ENCODE results near the gene ASCL2. TPM values are rescaled to one million over a fixed set of nuclear protein-coding genes. Genes with fewer than 3 reads are reported as not detected.
A peak's percentile ranks its signal among the peaks of the same experiment; 100 is the strongest.

Gene ASCL2
- total RNA-seq, 1 experiment from 2014 or later = not detected

DNA sequence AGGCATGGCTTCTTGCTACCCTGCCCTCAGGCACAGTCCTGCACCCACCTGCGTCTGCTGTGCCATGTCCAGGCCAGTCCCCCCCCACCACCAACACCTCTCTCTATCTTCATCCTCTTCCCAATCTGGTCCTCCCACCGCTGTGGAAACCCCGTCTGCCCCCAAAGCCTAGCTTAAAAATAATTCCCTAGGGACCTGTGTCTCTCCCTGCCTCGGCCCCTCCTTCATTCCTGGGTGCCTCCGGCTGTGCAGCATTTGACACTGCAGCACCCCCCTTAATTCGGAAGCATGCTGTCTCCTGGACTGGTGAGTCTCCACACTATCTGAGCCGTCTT is 2.5 kb upstream of the ASCL2 start:
- DNase-seq (ENCODE audit: low read depth) = no peak

DNA sequence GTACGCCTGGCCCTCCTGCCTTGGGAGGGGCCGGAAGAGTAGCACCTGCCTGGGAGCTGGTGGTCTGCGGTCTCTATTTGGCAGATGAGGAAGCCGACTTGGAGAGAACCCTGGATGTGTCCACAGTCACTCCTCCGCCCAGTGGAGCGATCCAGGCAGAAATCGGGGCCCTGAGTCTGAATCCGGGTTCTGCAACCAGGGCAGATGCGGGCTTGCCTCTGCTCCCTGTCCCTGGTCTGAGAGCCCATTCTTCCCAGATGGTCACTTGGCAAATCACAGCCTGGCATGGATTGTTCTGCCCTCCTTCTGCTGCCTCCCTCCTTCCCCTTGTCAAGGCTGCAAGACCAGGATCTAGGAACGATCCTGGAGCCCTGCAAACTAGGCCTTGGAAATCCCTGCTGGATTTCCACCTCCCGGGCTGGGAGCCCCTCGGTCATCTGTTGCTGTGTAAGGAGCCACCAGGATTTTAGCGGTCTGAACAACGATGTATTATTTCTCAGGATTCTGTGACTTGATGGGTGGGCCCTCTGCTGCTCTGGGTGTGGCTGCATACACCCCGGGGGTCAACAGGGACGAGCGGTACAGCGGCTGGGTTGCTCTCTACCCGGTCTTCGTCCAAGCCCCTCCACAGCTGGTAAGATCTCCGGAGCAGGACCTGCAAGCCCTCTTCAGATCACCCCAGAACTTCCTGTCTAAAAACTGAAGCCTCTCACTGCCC is 2.0 kb upstream of the ASCL2 start:
- DNase-seq (ENCODE audit: low read depth) = no peak

DNA sequence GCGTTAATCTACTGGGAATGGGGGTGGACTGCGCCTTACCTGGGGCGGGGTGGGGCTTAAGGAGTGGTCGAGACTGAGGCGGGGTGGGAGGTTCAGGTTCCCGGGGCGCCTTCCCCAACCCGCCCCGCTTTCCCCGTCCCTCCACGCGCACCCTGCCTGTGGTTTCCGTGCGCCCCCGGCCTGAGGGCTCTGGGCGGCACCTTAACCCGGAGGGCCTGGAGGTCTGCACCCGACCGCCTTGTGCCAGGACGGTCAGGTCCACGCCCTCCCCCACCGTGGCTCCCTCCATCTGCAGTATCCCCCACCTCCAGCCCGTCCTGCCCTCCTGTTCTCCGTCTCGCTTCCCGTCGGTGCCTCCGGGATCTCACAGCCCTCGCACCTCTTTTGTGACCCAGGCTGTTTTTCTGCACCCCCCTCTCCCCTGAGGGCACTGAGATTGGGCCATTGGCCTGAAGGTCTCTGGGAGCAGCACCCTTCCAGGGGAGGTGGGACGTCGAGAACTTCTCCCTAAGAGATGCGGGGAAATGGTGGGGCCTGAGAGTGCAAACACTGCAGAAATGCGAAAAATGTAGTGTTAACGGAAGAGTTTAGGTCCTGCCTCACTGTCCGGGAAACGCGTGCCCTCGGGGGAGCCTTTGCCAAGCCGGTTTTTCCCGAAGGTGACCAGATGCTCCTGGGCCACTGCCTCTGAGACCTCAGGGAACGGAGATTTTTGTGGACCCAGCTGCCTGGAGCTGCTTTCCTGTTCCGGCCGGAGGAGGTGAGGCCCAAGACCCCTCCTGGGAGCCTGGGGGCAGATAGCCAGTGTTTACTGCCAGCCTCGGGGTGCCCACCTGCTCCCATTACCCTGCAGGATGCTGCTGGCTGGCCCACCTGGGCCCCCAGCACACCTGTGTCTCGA is 1.2 kb upstream of the ASCL2 start:
- no peak for DNase-seq (ENCODE audit: low read depth)

DNA sequence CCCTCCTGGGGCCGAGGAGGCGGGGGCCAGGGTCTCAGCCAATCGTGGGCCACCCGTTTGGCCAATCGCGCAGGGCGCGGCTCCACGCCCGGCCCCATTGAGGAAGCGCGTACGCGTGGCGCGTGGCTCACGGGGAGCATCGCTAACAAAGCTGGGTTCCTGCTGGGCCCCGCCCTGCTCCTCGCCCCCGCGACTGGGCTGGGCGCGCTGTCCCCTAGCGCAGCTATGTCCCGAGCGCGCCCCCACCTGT is 614 bp upstream of the ASCL2 start:
- no peak for DNase-seq (ENCODE audit: low read depth)

DNA sequence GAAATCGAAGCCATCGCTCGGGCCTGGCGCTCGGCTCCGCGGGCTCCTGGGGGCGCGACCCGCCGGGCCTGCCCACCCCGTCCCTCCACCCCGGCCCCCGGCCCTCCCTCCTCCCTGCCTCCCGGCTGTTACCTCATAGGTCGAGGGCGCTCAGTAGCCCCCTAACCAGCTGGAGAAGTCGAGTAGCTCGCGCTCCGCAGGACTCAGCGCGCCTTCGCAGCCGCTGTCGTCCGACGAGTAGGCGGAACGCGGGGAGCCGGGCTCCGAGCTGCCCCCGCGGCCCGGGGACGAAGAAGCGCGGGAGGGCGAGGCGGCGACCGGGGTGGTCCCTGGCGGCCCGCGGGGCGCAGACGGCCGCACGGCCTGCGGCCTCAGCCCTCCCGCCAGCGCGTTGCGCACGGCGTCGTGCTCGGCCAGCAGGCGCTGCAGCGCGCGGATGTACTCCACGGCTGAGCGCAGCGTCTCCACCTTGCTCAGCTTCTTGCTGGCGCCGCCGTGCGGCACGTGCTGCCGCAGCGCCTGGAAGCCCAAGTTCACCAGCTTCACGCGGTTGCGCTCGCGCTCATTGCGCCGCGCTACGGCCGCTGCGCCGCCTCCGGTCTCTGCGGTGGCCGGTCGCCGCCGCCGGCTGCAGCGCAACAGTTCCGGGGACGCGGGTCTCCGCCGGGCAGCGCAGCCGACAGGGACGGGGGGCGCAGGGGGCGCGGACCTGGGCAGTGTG is 627 bp downstream of the ASCL2 start:
- DNase-seq (ENCODE audit: low read depth) = peak; percentile 13

DNA sequence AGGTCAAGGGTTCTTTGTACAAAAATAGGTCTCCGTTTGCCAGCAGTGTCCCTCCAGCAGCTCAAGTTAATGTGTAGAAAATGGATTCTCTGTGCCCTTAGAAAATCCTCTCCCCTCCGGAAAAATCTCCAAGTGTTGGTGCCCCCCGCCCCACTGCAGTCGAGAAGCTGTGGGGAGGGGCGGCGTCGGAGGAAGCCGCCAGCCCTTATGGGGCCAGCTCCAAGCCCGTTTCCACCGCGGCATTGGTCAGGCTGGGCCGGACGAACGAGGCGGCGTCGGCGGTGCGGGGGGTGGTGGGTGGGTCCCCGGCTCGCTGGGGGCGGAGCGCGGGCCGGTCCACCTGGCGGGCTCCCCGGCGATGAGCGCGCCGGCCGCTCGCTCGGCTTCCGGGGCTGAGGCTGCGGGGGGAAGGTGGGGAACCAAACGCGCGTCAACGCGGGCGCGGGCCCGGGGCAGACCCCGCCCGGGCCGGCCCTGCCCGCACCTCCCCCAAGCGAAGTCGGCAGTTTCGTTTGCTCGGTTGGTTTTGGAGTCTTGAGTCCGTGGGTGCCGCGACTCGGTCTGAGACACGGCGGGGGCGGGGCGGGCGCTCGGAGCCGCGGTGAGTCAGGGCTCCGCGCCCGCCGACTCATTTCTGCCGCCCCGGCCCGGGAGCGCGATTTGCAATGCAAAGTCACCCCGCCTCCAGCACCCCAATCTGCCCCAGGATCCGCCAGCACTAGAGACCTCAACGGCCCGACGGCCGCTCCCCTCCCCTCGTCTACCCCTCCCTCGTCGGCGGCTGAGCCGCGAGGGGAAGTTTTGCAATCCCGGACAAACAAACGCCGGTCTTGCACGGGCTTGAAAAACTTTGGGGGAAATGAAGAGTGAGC is 1.4 kb downstream of the ASCL2 start:
- no peak for DNase-seq (ENCODE audit: low read depth)

DNA sequence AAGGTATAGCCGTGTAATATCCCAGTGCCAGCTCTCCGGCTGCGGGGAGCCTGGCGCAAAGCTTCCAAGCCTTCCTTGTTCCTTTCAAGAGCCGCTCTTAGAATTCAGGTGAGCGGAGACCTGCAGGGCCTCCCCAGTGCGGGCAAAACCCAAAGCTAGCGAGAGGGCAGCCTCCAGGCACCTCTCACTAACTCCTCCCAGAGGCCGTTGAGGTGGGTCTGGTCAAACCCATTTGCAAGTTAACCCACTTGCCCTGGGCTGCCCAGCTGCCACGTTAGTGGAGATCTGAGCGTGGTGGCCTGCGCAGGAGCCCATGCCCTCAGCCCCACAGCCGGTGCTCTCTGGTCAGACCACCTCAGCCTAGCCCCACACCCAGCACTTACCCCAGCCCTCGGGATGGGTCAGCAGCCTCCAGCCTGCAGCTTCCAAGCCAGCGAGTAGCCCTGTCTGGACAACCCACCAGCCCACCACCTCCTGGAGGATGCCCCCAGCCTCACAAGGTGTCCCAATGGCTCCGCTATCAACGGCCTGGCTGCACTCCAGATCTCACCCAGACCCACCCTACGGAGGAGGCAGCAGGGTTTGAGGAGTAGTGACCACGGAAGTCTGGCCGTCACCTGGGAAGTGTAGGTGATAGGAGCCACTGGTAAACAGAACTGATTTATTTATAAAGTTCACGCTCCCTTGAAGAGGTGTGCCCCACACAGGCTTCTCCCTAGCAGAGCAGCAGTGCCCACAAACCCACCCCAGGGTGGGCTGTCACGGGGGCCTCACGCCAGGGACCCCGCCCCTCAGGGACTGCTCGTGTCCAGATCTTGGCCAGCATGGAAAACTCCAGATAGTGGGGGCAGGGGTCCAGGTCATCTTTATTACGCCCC is 2.3 kb downstream of the ASCL2 start:
- DNase-seq (ENCODE audit: low read depth) = no peak

DNA sequence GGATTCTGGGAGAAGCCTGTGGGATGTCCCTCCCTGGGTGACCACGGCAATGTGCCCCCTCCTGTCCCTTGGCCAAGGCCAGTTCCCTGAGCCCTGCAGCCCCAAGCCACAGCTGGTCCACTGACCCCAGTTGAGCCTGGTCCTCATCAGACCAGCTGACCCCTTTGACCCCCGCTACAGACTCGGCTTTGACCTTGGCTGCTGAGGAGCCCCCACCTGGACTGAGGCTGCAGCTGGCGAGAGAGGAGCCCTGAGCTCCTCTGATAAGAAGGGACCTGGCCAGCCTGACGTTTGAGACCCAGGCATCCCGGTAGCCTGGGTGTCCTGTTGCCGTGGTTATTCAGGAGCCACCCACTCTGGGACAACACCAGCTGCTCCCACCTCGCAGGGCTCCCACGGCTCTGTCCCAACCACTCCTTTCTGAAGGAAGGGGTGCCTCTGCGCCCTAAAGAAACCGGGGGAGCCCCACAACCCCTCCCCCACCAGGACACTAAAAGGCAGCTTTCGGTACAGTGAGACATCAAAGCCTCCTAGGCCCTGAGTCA is 3.0 kb downstream of the ASCL2 start:
- DNase-seq (ENCODE audit: low read depth) = no peak

DNA sequence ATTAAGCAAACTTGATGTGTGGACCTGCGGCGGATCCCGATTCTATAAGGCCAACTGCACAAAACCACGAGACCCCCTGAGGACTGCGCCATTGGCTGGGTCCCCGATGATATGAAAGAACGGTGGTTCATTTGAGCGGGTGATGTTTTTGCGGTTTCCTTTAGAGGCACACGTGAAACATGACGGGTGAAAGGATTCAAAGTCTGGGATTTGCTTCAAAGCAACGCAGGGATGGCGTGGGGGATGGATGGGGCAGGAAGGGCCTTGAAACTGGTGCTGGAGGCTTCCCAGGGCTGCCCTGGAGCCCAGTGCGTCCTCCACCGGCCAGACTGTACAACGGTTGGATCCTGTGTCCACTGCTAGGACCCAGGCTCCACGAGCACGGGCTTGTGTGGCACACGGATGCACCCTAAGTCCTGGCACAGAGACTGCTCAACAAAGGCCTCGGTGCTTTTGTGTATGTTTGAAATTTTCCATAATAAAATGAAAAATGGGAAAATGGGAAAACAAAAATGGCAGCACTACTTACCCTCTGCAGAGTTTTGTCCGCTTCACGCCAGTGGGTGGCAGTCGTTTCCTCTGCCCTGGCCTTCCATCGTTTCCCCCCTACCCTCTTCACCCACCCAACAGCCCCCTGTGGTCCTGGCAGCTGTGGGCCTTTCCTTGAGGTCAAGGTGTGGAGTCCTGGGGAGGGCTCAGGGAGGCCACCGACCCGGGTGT is 3.6 kb downstream of the ASCL2 start:
- DNase-seq (ENCODE audit: low read depth) = no peak

DNA sequence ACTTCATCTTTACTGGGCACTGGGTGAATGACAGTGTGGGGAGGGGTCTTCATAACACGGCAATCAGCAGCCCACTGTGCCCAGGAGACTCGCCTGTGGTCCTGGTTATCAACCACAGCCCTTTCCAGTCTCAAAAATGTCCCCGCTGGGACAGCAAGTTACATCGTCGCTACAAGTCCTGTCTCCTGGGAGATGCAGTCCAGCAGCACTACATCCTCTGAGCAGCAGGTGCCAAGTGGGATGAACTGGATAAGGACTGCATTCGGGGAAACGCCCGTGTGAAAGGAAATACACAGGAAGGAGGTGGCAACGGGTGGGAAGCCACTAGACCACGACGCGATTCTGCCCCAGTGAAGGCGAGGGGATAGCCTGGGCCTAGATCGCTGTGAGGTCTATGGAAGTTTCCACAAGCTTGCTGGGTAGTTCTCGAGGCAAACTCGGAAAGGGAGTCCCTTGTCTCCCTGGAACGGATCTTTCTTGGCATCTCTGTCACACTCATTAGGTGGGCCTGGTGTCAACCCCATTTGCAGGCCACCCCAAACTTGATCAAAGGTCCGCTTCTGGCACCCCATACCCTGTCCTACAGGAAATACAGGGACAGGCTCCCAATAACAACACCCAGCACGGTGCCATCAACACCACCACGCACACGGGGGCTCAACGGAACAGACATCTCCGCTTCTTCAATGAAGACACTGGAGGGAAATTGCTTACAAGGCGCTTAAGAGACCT is 4.4 kb downstream of the ASCL2 start:
- no peak for DNase-seq (ENCODE audit: low read depth)

DNA sequence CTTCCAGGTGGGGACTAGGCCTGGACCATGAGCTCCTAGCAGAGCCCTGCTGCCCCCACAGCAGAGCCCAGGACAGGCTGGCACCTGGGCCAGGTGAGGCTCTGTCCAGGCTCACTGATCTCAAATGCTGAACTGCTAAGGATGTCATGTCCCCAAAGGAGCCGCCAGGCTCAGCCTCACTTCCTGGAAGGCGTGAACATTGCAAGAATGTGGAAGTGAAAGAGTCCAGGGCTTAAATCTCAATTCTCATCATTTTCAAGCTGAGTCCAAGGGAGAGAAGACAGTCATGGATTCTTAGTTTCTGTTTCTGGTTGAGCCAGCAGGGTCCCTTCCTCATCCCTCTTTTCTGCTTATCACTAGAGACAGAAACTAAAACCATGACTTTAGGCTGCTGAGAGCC is 5.0 kb downstream of the ASCL2 start:
- DNase-seq (ENCODE audit: low read depth) = no peak

DNA sequence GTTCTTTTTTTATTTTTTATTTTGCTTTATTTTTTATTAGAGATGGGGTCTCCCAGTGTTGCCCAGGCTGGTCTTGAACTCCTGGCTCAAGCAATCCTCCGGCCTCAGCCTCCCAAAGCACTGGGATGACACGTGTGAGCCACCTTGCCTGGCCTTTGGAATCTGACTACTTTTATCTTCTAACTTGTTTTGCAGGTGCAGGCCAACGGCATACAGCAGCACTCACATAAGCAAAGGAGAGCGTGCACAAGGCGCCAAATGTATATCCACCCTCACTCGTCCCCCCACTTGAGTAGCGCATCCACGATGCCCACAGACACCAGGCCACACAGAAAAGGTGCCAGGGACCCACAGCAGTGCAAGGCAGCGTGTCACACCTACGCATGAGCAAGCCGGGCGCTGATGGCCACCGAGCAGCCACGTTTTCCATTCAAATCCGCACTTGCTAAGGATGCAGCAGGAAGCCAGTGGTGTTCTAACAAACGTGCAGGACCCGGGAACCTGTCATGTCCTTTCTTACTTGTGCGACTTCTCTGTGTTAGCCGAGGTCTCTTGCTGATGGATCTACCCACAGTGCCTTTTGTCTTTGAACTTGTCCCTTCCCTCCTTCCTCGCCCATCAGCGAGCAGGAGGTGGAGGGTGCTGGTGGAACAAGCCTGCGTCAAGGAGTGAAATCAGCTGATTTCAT is 5.9 kb downstream of the ASCL2 start:
- no peak for DNase-seq (ENCODE audit: low read depth)

DNA sequence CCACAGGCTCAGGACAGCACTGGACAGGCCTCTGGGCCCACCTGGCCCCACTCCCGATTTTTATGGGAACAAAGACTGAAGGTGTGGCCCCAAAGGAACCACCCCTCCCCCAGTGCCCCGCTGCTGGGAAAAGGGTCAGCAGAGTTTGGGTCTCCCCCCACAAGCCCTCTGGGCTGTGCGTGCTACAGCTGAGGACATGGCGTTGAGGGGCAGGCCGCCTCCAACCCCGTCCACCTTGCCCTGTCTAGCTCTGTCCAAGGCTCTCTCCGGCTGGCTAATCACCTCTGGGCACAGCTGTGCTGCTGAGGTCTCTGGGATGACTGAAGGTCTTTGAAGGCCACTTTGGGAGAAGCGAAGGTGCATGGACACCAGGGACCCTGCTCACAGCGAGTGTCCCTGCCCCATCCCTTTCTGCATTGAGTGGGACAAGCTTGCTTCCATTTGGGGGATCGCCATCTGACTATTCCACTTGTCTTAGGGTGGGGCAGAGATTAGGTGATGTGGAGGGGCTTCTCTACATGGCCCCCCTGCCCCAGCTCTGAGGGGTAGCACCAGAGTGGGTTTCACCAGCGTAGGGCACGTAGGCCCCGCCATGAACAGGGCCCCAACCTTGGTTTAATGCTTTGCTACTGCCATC is 6.5 kb downstream of the ASCL2 start:
- no peak for DNase-seq (ENCODE audit: low read depth)

DNA sequence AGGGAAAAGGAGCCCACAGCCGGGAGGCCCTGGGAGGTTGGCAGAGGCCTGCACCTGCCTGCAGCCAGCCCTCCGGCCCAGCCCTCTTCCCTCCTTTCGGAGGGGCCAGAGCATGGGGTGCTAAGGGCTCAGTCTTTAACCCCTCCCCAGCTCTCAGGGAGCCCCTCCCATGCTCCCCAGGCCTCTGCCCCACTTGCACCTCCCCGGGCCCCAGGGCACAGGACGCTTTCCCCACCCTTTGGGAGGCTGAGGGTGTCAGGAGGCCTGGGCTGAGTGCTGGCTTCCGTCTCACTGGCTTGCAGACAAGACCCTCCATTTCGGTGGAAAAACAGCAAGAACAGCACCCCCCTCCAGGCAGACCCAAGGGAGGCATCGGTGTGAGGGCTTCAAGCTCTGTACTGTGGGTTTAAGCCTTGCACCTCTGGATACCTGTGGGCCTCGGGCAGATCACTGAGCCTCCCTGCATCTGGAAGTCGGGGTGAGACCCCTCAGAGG is 7.3 kb downstream of the ASCL2 start:
- no peak for DNase-seq (ENCODE audit: low read depth)

DNA sequence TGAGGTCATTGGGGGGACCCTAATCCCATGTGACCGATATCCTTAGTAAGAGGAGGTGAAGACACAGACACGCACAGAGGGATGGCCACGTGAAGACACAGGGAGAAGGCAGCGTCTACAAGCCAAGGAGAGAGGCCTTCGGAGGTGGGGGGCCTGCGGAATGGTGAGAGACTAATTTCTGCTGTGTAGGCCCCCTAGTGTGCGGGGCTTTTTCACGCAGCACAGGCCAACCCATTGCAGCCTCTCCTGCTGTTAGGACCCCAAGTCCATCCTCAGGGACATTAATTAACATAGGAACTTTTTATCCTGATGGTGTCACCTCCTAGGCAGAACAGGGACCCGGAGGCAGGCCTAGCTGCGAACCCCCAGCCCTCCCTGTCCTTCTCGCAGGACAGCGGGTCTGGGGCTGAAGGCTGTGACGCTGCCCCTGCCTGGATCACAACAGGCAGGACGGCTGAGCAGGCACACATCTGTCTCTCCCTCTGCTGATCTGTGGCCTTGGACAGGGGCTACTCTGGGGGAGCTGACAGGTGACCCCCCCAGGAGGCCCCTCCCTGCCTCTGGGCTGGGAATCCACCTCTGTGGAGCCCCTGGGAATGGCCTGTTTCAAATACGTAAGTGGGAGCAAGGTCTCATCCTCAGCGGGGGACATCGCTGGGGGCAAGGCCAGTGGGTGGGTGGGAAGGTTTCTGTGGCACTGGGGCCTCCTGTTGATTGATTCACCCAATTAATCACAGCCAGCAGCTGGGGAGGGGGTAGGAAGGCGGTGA is 7.9 kb downstream of the ASCL2 start:
- DNase-seq (ENCODE audit: low read depth) = no peak

DNA sequence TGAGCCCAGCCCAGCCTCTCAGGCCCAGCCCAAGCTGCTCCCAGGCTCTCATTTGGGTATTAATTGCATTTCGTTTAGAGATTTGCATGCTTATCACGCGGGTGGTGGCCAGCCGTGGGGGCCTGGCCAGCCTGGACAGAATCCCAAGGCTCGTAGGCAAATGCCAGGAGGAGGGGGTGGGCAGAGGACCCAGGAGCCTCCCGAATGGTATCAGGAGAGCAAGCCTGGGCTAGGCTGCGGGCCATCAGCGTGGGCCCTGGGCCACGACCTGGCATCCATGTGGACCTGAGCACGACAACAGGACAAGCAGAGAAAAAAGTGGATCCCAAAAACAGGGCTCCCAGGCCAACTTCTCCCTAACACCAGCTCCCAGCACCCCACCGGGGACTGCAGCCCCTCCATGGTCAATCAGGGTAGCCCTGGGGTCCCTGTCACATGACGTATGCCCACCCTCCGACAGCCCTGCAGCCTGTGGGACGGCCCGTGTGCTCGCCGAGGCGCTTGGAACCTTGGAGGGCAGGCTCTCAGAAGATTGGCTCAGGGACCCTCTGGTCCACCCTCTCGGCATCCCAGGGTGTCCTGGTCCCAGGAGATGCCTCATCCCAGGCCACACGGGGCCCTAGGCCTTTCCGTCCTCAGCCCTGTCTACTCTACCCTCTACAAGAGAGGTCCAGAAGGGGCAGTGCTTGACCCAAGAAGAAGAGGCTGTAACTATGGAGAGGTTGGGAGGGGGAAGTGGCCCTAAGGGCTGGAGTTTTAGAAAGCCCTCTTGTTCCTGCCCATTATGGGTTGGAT is 8.8 kb downstream of the ASCL2 start:
- DNase-seq (ENCODE audit: low read depth) = no peak

All from LHCN-M2 (cell line).